ENCODE data around the gene DUOX1.
A peak's percentile ranks its signal among the peaks of the same experiment; 100 is the strongest.

- TF ChIP-seq ZBTB40 (IDR thresholded peaks at IDR 0.05), result no peak
- no peak for TF ChIP-seq ZBTB40 (CRISPR knock-in tag; IDR thresholded peaks at IDR 0.05)
- TF ChIP-seq TFAP4 (CRISPR knock-in tag; IDR thresholded peaks at IDR 0.05; ENCODE audit: borderline replicate concordance), result no peak
- no peak for TF ChIP-seq LARP7 (IDR thresholded peaks at IDR 0.05)
- no peak for TF ChIP-seq MAX (CRISPR knock-in tag; IDR thresholded peaks at IDR 0.05)
- TF ChIP-seq ATF7 (IDR thresholded peaks at IDR 0.05), result no peak
- no peak for TF ChIP-seq KLF10 (CRISPR knock-in tag; IDR thresholded peaks at IDR 0.05)
- peak; percentile 63 to 71 (median 63) for TF ChIP-seq CTCF (IDR thresholded peaks at IDR 0.05 in 2 of 3, conservative IDR thresholded peaks at IDR 0.05 in 1 of 3; ENCODE audit: insufficient read depth in 2 of 3, low read depth in 1 of 3, low read length in 3 of 3)
- no peak for TF ChIP-seq NUFIP1 (IDR thresholded peaks at IDR 0.05; ENCODE audit: partially characterized antibody)
- no peak for TF ChIP-seq PRPF4 (IDR thresholded peaks at IDR 0.05; ENCODE audit: insufficient read depth, low read depth, low read length, poor library complexity, severe bottlenecking)
- TF ChIP-seq RBBP5 (IDR thresholded peaks at IDR 0.05; ENCODE audit: borderline replicate concordance, insufficient read depth, low read length, poor library complexity, severe bottlenecking), result no peak
- no peak for TF ChIP-seq VEZF1 (CRISPR knock-in tag; IDR thresholded peaks at IDR 0.05)
- TF ChIP-seq ZBTB33 (CRISPR knock-in tag; IDR thresholded peaks at IDR 0.05), result no peak
- no peak for TF ChIP-seq JUND (IDR thresholded peaks at IDR 0.05; ENCODE audit: borderline replicate concordance, low read depth, low read length)
- TF ChIP-seq JUND (tag; IDR thresholded peaks at IDR 0.05; ENCODE audit: borderline replicate concordance, low read depth, low read length), result no peak
- TF ChIP-seq E2F5 (CRISPR knock-in tag; IDR thresholded peaks at IDR 0.05), result no peak
These were observed 49.6 kb downstream of the DUOX1 start for GRCh38 chr15:45179221-45179985.
